HG03521 (cell line): ENCODE data around the gene STMN3.
"Not testable (repeated sequence)": the region's sequence is repeated elsewhere in the genome, so short reads cannot be mapped to it uniquely, and the experiment has no call there.

Experiments
- ATAC-seq: cut with Tn5 transposase; IDR thresholded peaks from one replicate; pipeline ENCODE4 v1.9.1; 2021; ENCODE audit warnings: mild to moderate bottlenecking, moderate library complexity; ENCODE audit not compliant: unreplicated experiment

Gene STMN3

GRCh38 chr20:63617876-63618265, 35.4 kb downstream of the STMN3 start:
- no peak for ATAC-seq

GRCh38 chr20:63617092-63617875, 35.9 kb downstream of the STMN3 start:
- ATAC-seq = no peak

GRCh38 chr20:63613863-63614594, 39.2 kb downstream of the STMN3 start:
- ATAC-seq = not testable (repeated sequence)

GRCh38 chr20:63612276-63612931, 40.8 kb downstream of the STMN3 start:
- ATAC-seq = no peak

GRCh38 chr20:63611646-63612045, 41.6 kb downstream of the STMN3 start:
- no peak for ATAC-seq

GRCh38 chr20:63610581-63611435, 42.4 kb downstream of the STMN3 start:
- ATAC-seq = no peak

- ATAC-seq = no peak
Observed at GRCh38 chr20:63606686-63607085, 46.5 kb downstream of the STMN3 start.

GRCh38 chr20:63602321-63602720, 50.9 kb downstream of the STMN3 start:
- ATAC-seq = no peak

GRCh38 chr20:63601679-63602078, 51.5 kb downstream of the STMN3 start:
- ATAC-seq = not testable (repeated sequence)

- no peak for ATAC-seq
Observed at GRCh38 chr20:63599396-63600050, 53.7 kb downstream of the STMN3 start.

- ATAC-seq = no peak
Observed at GRCh38 chr20:63598479-63599395, 54.5 kb downstream of the STMN3 start.

GRCh38 chr20:63597651-63598478, 55.4 kb downstream of the STMN3 start:
- no peak for ATAC-seq

- no peak for ATAC-seq
Observed at GRCh38 chr20:63596423-63596822, 56.8 kb downstream of the STMN3 start.

GRCh38 chr20:63595416-63596127, 57.7 kb downstream of the STMN3 start:
- ATAC-seq = no peak

- ATAC-seq = no peak
Observed at GRCh38 chr20:63594043-63594561, 59.1 kb downstream of the STMN3 start.

GRCh38 chr20:63592661-63593060, 60.6 kb downstream of the STMN3 start:
- no peak for ATAC-seq

- ATAC-seq = no peak
Observed at GRCh38 chr20:63591786-63592355, 61.4 kb downstream of the STMN3 start.
